ENCODE data around the gene CDC6. TPM values are rescaled to one million over a fixed set of nuclear protein-coding genes. Genes with fewer than 3 reads are reported as not detected.
A peak's percentile ranks its signal among the peaks of the same experiment; 100 is the strongest.

The CDC6 gene
- total and polyA plus RNA-seq, 2 of the 8 experiments (the other 6 are each of a cell fraction or from before 2014, with no cell fraction given) = 50.5 to 140 TPM

DNA sequence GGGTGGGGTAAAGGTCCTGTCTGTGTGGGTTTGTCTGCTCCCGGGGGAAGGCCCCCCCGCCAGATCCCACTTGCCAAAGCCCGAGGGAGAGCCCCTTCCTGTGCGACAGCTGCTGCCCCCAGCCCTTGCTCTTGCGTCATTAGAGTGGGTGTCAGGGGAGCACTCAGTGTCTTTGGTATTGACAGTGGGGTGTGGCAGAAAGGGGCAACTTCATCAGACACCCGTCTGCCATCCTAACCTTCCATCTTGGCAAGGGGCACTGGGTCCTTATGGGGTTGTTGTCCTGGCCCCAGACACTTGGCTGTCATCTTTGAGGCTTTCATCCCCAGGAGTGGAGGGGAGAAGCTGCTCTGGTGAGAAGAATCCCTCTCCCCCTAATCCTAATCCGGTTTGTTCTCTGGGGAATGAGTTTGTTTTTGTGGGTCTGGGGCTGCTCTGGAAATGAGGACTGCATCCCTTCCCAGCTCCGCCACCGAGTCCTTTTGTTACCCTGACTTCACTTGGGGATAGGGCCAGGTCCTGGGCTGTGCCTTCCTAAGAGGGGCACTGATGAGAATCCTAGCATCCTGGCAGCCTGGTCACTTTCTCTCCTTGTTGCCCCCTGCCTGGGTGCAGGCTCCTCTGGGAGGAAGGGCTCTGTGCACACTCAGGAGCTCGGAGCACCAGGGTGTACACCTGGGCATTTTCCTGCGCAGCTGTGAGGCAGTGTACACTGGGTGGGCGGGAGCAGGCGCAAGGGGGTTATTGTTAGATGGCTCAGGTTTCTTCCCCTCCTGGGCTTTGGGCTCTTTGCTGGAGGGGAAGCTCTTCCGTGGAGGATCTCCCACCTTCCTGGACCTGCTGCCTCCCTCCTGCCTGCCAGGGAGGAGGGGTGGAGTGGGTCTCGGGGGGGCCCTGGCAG, 55.8 kb downstream of the CDC6 start:
- H4K5ac ChIP-seq (ENCODE audit: insufficient read length, low read depth, low read length) = no peak overlapping the region
- TF ChIP-seq RBBP5 (IDR thresholded peaks at IDR 0.05; ENCODE audit: borderline replicate concordance, low read depth, low read length) (no peak), E2F6 (IDR thresholded peaks at IDR 0.05) (no peak), CREB1 (IDR thresholded peaks at IDR 0.05) (no peak), SIX5 (IDR thresholded peaks at IDR 0.05; ENCODE audit: low read depth, low read length) (no peak), SRF (IDR thresholded peaks at IDR 0.05; ENCODE audit: low read depth, low read length) (no peak), EZH2 (IDR thresholded peaks at IDR 0.05; ENCODE audit: low read depth, low read length, severe bottlenecking) (no peak), CEBPB (IDR thresholded peaks at IDR 0.05; ENCODE audit: low read depth, low read length) (no peak), CHD2 (IDR thresholded peaks at IDR 0.05; ENCODE audit: low read length) (no peak)
- H3K79me1 ChIP-seq (ENCODE audit: low read depth, low read length) = peaks cover 2% of the 10 kb centered on the region; the same call in 1 of the 2 replicates
- POLR2A ChIA-PET (ENCODE audit: partially characterized antibody) = interaction anchor here (1.0 to 27.8 kb wide), 5 partner anchors 8 to 149 kb away, joined by 3 to 570 read pairs (median 6); partner anchors contain the start of genes CDC6 and RARA
- H3K27me3 ChIP-seq (replicated peaks in 1 of 4; ENCODE audit: control insufficient read depth in 3 of 4, extremely low read depth in 1 of 4, insufficient read depth in 3 of 4, low read length in 3 of 4) = peaks cover 17 to 82% (median 62%) of the 10 kb centered on the region in 4 experiments
- no peak overlapping the region; the same call in 1 of the 2 replicates for H2AK5ac ChIP-seq (ENCODE audit: low read depth, low read length)
- no peak overlapping the region for H3K18ac ChIP-seq (ENCODE audit: extremely low read depth, low read length)
- no peak overlapping the region for H2BK5ac ChIP-seq (ENCODE audit: low read depth, low read length)
- H4K8ac ChIP-seq (ENCODE audit: extremely low read depth, insufficient read depth, low read length) = no peak overlapping the region
- H2BK120ac ChIP-seq (replicated peaks; ENCODE audit: low read depth, low read length) = no peak overlapping the region
- H3K79me2 ChIP-seq (ENCODE audit: control insufficient read depth in 1 of 2, insufficient read depth in 2 of 2, low read length in 2 of 2) = no peaks in the 10 kb centered on the region; a peak in 1 of 4 replicates
- no peak overlapping the region for H3K14ac ChIP-seq (ENCODE audit: insufficient read length)
- peaks cover 21 to 56% (median 48%) of the 10 kb centered on the region in 4 experiments for H3K4me1 ChIP-seq (replicated peaks in 1 of 4; ENCODE audit: control insufficient read depth in 3 of 4, insufficient read depth in 4 of 4, low read length in 3 of 4)
- 0 out of 2 replicates have a peak overlapping the region, but pooled peaks have one; percentile 43 for H2BK12ac ChIP-seq (ENCODE audit: low read depth, low read length)
- 58% methylated on average over 14 of the region's 15 CpGs; no CpG with 5 or more reads in 1 of the 2 experiments for WGBS, 2 experiments (ENCODE audit: extremely low coverage in 1 of 2, insufficient coverage in 1 of 2, insufficient read length in 1 of 2, insufficient replicate concordance in 2 of 2, low coverage in 1 of 2, low lambda C conversion rate in 2 of 2, missing lambda C conversion rate in 1 of 2)
- no peaks in the 10 kb centered on the region for H3K9me3 ChIP-seq (ENCODE audit: insufficient read depth in 2 of 2, low read depth in 1 of 2, low read length in 1 of 2)
- no peaks in the 10 kb centered on the region; a peak in 1 of 8 replicates for H3K36me3 ChIP-seq (ENCODE audit: control insufficient read depth in 2 of 4, insufficient read depth in 4 of 4, low read length in 3 of 4)
- no peak overlapping the region for H3K56ac ChIP-seq (replicated peaks; ENCODE audit: insufficient read length, low read depth, low read length)
- H2AFZ ChIP-seq (ENCODE audit: low read length) = no peak overlapping the region
- H4K20me1 ChIP-seq (replicated peaks in 1 of 2; ENCODE audit: control insufficient read depth in 1 of 2, insufficient read depth in 2 of 2, low read length in 2 of 2) = peaks cover 23 to 52% of the 10 kb centered on the region in 2 experiments
- H2BK15ac ChIP-seq (ENCODE audit: low read length) = 0 out of 2 replicates have a peak overlapping the region, but pooled peaks have one; percentile 12
- H2BK20ac ChIP-seq (ENCODE audit: low read length) = 0 out of 2 replicates have a peak overlapping the region, but pooled peaks have one; percentile 61
- no peak overlapping the region for H3K4ac ChIP-seq (replicated peaks; ENCODE audit: insufficient read length, low read depth, low read length)
- H3K27ac ChIP-seq (ENCODE audit: low read depth, low read length) = no peak overlapping the region
- CTCF ChIA-PET (ENCODE audit: partially characterized antibody) = interaction anchor here (1.0 to 30.8 kb wide), 5 partner anchors 9 to 59 kb away, joined by 3 to 1198 read pairs (median 4); partner anchors contain the start of genes GJD3 and RARA
- peaks cover 29% of the 10 kb centered on the region; the same call in 1 of the 2 replicates for H3K23me2 ChIP-seq (ENCODE audit: low read depth, low read length)
- FAIRE-seq = no peak
- H3K9ac ChIP-seq (replicated peaks in 1 of 4; ENCODE audit: extremely low read depth in 1 of 4, low read depth in 3 of 4, low read length in 3 of 4) = no peak overlapping the region
- H3K23ac ChIP-seq (ENCODE audit: insufficient read length) = no peak overlapping the region
- peak overlapping the region in 1 of 4 experiments; percentile 74; a peak in 2 of 8 replicates for H3K4me3 ChIP-seq (ENCODE audit: extremely low read depth in 1 of 4, insufficient read depth in 2 of 4, low read depth in 3 of 4, low read length in 4 of 4)
- H4K91ac ChIP-seq (replicated peaks; ENCODE audit: insufficient read length, low read length) = no peak overlapping the region
- DNase-seq (ENCODE audit: low read depth in 1 of 2, low spot score in 2 of 2) = no peak
- peak overlapping the region; percentile 73 to 91; a peak in 3 of 4 replicates for H3K4me2 ChIP-seq (ENCODE audit: insufficient read depth in 1 of 2, low read depth in 2 of 2, low read length in 2 of 2)
